Measurements from ENCODE around the gene CNEP1R1. TPM values are rescaled to one million over a fixed set of nuclear protein-coding genes. Genes with fewer than 3 reads are reported as not detected.

Gene CNEP1R1
- total and polyA plus RNA-seq, 12 donors, result 13.9 to 25.3 (median 19.9) TPM

DNA sequence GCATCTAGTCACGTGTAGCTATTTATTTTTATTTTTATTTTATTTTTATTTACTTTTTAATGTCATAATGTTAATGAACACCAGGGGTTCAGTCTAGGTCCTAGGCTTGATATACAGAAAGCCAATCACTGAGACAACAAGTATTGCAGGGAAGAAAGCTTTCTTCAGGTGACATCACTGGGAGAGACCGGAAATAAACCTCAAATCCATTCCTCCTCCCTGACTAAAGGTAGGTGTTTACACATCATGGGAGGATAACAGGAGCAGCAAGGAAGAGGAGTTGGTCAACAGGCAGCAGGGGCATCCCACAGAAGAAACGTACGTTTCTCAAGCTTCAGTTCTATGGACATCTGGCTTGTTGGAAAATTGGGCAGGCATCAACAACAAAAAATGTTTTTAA lies 31.2 kb downstream of the CNEP1R1 start:
- WGBS, 4 donors, result 89 to 94% (median 92%) methylated on average over 4 of the region's 4 CpGs
- no peak overlapping the region for H3K4me3 ChIP-seq
- peaks cover 0 to 9% (median 0%) of the 10 kb centered on the region in 3 donors for H3K9me3 ChIP-seq (replicated peaks in 1 of 3)
- TF ChIP-seq POLR2A (IDR thresholded peaks at IDR 0.05), result no peak
- TF ChIP-seq, protein P1, sequence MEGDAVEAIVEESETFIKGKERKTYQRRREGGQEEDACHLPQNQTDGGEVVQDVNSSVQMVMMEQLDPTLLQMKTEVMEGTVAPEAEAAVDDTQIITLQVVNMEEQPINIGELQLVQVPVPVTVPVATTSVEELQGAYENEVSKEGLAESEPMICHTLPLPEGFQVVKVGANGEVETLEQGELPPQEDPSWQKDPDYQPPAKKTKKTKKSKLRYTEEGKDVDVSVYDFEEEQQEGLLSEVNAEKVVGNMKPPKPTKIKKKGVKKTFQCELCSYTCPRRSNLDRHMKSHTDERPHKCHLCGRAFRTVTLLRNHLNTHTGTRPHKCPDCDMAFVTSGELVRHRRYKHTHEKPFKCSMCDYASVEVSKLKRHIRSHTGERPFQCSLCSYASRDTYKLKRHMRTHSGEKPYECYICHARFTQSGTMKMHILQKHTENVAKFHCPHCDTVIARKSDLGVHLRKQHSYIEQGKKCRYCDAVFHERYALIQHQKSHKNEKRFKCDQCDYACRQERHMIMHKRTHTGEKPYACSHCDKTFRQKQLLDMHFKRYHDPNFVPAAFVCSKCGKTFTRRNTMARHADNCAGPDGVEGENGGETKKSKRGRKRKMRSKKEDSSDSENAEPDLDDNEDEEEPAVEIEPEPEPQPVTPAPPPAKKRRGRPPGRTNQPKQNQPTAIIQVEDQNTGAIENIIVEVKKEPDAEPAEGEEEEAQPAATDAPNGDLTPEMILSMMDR (IDR thresholded peaks at IDR 0.05), result no peak
- H3K27ac ChIP-seq, result no peak overlapping the region
- intact Hi-C loops (cut with DNase I), result no loop called here
- H3K4me1 ChIP-seq (replicated peaks in 1 of 2), result no peaks in the 10 kb centered on the region
- H3K36me3 ChIP-seq (replicated peaks in 1 of 2), result no peaks in the 10 kb centered on the region
- no peaks in the 10 kb centered on the region for H3K27me3 ChIP-seq
- DNase-seq, result no peak

DNA sequence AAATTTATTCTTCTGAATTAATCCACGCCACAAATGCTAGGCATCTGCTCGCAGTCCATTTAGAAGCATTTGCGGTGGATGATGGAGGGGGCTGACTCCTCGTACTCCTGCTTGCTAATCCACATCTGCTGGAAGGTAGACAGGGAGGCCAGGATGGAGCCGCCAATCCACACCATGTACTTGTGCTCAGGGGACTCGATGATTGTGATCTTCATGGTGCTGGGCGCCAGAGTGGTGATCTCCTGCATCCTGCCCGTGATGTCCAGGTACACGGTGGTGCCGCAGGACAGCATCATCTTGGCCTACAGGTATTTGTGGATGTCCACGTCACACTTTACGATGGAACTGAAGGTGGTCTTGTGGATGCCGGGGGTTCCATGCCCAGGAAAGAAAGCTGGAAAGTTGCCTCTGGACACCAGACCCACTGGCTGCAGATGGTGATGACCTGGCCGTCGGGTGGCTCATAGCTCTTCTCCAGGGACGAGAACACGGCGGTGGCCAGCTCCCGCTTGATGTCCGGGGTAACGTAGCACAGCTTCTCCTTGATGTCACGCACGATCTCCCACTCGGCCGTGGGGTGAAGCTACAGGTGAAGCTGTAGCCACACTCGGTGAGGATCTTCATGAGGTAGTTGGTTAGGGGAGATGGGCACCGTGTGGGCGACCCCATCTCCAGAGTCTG lies 33.2 kb downstream of the CNEP1R1 start:
- WGBS, 4 donors, result 89 to 93% (median 92%) methylated on average over 18 to 28 of the region's 28 CpGs
- DNase-seq, result no peak
- intact Hi-C loops (cut with DNase I), result no loop called here
- no peaks in the 10 kb centered on the region for H3K36me3 ChIP-seq (replicated peaks in 1 of 2)
- no peaks in the 10 kb centered on the region for H3K4me1 ChIP-seq (replicated peaks in 1 of 2)
- no peak for TF ChIP-seq POLR2A (IDR thresholded peaks at IDR 0.05)
- TF ChIP-seq, protein P1 (IDR thresholded peaks at IDR 0.05), result no peak
- no peak overlapping the region for H3K4me3 ChIP-seq
- H3K27ac ChIP-seq, result no peak overlapping the region
- no peaks in the 10 kb centered on the region for H3K27me3 ChIP-seq
- peaks cover 0 to 9% (median 0%) of the 10 kb centered on the region in 3 donors for H3K9me3 ChIP-seq (replicated peaks in 1 of 3)

DNA sequence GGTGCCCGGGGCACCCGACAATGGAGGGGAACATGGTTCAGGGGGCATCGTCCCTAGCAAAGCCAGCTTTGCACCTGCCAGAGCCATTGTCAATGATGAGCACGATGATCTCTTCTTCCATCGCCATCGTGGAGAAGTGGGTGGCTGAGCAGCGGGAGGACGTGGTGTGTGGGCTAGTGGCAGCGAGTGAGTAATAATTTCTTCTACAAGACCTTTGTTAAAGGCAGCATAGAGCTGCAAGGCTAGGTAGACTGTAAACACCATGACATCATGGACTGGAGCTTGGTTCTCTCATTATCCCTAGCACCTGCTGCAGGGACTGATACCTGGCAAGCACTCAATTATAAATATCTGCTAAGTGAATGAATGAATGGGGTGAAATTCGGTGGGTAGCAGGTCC lies 34.1 kb downstream of the CNEP1R1 start:
- Histone ChIP-seq H3K4me1 (replicated peaks in 1 of 2) (no peaks in the 10 kb centered on the region), H3K9me3 (replicated peaks in 1 of 3) (peaks cover 0 to 9% (median 0%) of the 10 kb centered on the region in 3 donors), H3K36me3 (replicated peaks in 1 of 2) (no peaks in the 10 kb centered on the region), H3K27me3 (no peaks in the 10 kb centered on the region), H3K4me3 (no peak overlapping the region), H3K27ac (no peak overlapping the region)
- intact Hi-C loops (cut with DNase I), result no loop called here
- 84 to 91% (median 86%) methylated on average over 10 of the region's 10 CpGs for WGBS, 4 donors
- no peak for DNase-seq
- TF ChIP-seq, protein P1 (IDR thresholded peaks at IDR 0.05), result no peak

DNA sequence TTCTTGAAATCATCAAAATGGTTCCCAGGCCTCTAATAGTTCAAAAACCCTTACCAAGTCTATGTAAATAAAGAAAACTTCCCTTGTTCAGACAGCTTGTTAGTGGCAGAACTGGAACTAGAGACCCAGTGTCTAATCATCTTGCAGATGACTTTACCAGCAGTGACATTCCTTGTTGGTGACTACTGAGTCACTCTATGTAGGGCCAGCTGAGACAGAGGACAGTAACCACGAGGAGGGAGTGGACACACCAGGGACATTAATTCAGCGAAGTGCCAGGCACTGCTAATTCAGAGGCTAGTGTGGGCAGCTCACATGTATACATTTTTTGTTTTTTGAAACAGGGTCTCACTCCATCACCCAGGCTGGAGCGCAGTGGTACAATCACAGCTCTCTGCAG lies 34.6 kb downstream of the CNEP1R1 start:
- no peak for DNase-seq
- intact Hi-C loops (cut with DNase I), result no loop called here
- WGBS, 4 donors, result 63 to 97% (median 80%) methylated on average over 3 of the region's 3 CpGs
- no peak overlapping the region for H3K4me3 ChIP-seq
- TF ChIP-seq, protein P1 (IDR thresholded peaks at IDR 0.05), result no peak
- no peak for TF ChIP-seq POLR2A (IDR thresholded peaks at IDR 0.05)
- H3K36me3 ChIP-seq (replicated peaks in 1 of 2), result no peaks in the 10 kb centered on the region
- no peaks in the 10 kb centered on the region for H3K4me1 ChIP-seq (replicated peaks in 1 of 2)
- no peak overlapping the region for H3K27ac ChIP-seq
- H3K27me3 ChIP-seq, result no peaks in the 10 kb centered on the region
- peaks cover 0 to 9% (median 0%) of the 10 kb centered on the region in 3 donors for H3K9me3 ChIP-seq (replicated peaks in 1 of 3)
